ENCODE measurements around the gene WDR62.

Gene WDR62

GRCh38 chr19:36054733-36055686 is at the start of gene WDR62:
WDR62 (plus strand) TSS chr19:36054897; CDS start chr19:36054972, 75 bp downstream.
- DNase-seq (ENCODE audit: low read depth): peak; percentile 91

DNA sequence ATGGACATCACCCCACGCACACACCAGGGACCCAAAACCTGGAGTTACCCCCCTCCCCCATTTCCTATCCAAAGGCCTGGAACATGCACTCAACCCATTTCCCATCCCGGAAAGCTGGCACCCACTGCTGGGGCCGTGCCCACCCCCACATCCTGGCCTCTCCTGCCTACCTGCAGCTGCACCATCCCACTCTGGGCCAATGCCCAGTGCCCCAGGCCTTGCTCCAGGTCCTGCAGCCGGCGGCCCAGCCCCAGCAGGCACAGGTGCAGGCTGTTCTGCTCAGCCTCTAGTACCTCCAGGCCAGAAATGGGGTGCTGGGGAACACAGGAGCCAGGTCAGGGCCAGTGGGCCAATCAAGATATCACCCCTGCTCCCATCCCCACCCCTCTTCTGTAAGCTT is 47.7 kb upstream of the WDR62 start:
- DNase-seq (ENCODE audit: low read depth): no peak

DNA sequence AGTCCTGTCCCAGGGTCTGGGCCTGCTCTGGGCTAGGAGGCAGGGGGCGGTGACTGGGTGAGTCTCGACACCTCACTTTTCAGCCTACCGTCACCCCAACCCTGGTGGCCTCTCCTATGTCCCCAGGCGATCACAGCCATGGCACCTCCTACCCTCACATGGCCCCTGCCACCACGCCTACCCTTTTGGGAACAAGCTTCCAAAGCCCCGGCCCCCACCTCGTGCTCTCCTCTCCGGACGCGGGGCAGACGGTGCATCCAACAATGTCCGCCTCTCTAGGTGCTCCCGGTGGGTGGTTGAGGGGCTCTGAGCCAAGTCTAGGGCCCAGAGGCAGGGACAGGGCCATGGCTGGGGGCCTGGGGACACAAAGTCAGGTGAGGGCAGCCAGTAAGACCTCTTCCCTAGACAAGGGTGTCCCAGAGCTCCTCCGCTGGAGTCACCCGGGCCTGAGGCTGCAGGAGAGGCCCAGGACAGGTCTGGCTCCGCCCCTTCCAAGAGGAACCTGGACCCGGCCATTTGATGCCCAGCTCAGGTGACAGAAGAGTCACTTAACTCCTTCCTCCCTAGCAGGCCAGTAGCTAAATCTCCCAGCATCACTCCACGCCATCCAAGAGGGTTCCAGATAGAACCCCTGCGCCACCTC is 46.2 kb upstream of the WDR62 start, which contains the start of gene SYNE4:
SYNE4 (minus strand) TSS at position 478 of the 643 bp plus-strand sequence; CDS start at position 346, 132 bp downstream.
- no peak for DNase-seq (ENCODE audit: low read depth)

DNA sequence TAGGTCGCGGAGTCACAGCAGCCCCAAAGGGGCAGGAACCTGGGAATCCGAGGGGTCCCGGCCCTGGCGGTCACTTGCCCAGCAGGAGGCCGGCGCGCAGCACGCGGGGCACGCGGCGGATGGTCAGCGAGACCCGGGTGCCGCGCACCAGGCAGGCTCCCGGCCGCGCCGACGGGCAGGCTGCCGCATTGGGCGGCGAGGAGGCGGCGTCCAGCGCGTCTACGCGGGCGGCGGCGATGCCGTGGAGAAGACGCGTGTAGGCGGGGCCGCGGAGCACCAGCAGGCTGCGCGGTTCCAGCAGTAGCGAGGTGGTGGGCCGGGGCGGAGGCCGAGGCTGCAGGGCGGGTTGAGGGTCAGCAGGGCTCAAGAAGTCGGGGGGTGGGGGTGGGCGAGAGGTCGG is 45.5 kb upstream of the WDR62 start:
- DNase-seq (ENCODE audit: low read depth): no peak

DNA sequence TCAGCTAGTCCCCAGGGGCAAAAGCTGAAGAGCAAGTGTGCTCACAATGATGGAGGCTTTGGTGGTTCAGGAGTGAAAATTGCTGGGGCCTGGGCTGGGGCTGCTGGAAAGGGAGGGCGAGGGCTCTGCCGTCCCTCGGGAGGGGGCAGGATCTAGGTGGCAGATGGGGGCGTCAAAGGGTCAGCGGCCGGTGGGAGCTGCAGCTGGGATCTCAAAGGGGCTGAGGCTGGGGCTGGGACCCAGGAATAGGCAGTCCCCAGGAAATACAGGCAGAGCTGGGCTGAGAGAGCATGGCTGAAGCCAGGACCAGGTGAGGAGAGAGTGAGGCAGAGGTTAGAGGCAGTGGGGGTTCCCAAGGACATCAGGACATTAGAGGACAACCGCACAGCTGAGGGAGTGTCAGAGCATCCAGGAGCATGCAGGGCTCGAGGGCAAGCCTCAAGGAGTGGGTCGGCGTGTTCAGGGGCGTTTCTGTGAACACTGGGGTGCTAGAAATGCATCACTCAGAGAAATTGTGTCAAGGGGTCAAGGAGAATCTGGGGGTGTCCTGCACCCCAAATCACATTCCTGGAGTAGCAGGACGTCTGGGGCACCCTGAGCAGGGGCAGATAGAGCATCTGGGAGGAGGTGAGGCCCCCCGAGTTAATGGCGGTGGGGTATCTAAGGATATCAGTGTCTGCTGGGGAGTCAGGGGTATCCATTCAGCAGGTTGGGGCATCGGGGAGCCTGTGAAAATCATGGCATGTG is 44.9 kb upstream of the WDR62 start:
- DNase-seq (ENCODE audit: low read depth): no peak

DNA sequence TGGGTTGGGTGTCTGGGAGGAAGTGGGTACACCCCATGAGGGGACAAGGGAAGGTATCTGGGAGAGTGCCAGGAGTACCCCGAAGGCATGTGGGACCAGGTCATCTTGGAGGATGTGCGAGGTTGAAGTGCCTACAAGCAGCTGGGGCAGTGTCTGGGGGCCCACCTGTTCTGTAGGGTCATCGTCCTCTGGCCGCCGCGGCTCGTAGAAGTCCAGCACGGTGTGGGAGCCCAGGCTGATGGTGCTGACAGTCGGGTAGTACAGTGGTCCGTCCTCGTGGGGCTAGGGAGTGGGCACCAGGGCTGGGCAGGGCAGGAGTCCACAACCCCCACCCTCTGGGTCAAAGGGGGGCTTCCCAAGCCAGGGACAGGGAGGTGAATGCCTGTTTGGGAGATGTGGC is 44.3 kb upstream of the WDR62 start:
- DNase-seq (ENCODE audit: low read depth): no peak

GRCh38 chr19:36013280-36014011 is 41.3 kb upstream of the WDR62 start:
- DNase-seq (ENCODE audit: low read depth): no peak

DNA sequence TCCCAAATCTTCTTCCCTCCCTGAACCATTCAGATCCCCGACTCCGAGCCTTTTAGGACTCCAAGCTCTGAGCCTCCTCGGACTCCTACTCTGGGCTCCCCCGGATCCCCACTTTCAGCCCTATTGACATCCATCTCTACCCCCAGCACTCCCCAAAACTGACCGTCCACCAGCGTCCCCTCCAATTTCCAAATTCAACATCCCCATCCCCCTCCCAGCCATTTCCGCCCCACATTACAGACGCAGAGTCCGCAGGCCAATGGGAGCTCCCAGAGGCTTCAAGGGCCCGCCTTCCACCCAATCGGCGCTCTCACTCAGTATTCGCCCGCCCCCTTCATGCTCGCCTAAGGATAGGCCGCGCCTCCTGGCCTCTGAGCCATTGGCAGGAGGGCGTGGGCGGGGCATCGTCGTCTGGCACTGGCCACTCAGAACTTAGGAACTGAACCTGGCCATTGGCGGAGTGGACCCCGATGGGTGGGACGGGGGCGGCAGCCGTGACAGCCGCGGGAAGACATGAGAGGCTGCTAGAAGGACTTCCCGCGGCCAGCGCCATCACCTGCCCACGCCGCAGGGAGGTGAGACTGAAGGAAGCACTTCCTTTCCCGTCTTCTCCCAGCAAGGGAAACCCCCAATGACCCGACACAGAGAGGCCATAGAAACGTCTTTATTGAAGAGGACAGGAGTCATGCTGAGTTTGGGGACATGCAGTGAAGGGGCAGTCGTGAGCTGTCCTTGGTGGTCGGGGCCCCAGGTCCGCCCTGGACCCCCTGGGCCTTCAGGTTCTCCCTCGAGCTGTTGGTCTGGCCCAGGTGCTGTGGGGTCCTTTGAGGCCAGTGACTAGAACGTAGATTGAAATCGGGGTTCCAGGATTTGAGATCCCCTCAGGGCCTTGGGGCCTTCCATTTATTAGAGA is 40.4 kb upstream of the WDR62 start, which contains the start of gene ALKBH6:
ALKBH6 (minus strand) TSS at position 202 of the 913 bp plus-strand sequence. CDS start 816 bp downstream, outside the sequence.
- DNase-seq (ENCODE audit: low read depth): peak; percentile 99

GRCh38 chr19:36019061-36019670 is 35.5 kb upstream of the WDR62 start:
- DNase-seq (ENCODE audit: low read depth): no peak

DNA sequence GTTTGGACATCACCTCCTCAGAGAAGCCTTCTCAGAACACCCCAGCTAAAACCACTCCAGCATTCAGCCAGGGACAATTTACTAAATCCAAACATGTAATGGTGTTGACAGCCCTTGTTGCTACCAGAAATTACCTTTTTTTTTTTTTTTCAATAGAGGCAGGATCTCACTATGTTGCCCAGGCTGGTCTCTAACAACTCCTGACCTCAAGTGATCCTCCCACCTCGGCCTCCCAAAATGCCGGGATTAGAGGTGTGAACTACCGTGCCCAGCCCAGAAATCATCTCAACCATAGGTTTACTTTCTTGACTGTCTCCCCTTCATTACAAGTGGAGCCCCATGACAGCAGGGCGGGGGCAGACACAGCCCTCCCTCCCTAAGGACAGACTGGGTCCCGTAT is 31.3 kb upstream of the WDR62 start:
- no peak for DNase-seq (ENCODE audit: low read depth)

- no peak for DNase-seq (ENCODE audit: low read depth)
Measured at GRCh38 chr19:36025541-36025940, 29.2 kb upstream of the WDR62 start.

- no peak for DNase-seq (ENCODE audit: low read depth)
Measured at GRCh38 chr19:36026091-36026876, 28.4 kb upstream of the WDR62 start.

DNA sequence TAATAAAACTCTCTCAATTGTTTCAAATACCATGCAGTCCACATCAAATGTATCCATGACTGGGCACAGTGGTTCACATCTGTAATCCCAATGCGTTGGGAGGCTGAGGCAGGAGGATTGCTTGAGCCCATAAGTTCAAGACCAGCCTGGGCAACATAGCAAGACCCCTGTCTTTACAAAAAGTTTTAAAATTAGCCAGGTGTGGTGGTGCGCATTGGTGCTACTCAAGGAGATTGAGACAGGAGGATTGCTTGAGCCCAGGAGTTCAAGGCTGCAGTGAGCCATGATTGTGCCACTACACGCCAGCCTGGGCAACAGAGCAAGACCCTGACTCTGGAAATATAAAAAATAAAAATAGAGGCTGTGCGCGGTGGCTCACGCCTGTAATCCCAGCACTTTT is 27.0 kb upstream of the WDR62 start:
- no peak for DNase-seq (ENCODE audit: low read depth)

DNA sequence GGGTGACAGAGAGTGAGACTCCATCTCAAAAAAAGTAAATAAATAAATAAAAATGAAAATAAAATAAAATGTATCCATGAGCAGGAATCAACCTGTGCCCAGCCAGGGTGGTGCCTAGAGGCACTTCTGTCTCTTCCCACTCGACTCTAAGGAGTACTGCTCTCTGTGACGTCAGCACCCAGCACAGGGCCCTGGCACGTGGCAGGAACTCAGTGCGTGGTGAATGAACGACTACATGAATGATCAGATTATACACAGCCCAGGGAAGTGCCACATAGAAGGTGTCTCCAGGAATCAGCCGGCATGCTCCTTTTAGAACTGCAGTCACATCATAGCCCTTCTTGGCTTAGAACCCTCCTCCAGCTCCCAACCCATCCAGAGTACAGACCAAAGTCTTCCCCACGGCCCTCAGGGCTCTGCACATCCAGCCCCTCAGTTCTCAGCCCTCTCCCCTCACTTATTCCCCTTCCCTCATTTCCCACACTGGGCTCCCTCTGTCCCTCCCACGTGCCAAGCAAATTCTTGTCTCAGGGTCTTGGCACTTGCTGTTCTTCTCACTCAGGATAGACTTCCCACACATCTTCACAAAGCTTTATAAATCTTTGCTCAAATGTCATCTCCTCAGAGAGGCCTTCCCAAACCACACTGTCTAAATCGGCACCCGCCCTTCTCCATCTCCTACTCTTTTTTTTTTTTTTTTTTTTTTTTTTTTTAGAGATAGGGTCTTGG is 26.2 kb upstream of the WDR62 start:
- DNase-seq (ENCODE audit: low read depth): no peak

DNA sequence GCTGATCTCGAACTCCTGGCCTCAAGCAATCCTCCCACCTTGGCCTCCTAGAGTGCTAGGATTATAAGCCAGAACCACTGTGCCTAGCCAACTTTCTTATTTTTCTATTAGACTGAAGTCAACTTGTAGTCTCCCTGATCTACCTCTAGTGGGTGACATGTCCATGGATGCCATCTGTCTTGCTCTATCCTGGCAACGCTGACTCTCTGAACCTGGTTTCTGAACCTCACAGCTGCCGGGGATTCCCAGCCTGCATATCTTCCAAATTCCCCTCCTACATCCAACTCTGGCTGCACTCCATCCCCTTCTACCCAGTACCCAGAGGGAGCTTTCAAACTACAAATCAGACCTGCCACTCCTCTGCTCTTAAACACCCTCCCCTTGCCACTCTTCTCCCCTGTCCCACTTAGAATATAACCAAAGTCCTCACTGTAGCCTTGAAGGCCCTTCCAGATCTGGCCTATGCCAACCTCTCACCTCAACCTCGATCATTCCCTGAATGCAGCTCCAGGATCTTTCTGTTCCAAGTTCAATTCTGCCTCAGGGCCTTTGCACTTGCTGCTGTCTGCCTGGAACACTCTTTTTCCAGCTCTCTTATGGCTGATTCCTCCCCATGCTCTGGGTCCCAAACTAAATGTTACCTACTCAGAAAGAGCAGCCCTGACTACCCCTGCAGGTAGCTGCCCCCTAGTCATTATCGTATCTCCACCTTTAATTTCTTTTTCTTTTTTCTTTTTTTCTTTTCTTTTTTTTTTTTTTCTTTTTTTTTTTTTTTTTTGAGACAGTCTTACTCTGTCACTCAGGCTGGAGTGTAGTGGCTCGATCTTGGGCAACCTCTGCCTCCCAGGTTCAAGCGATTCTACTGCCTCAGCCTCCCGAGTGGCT is 24.2 kb upstream of the WDR62 start:
- no peak for DNase-seq (ENCODE audit: low read depth)

- DNase-seq (ENCODE audit: low read depth): no peak
Measured at GRCh38 chr19:36031308-36031707, 23.4 kb upstream of the WDR62 start.

- DNase-seq (ENCODE audit: low read depth): peak; percentile 27
Measured at GRCh38 chr19:36032251-36033104, 22.2 kb upstream of the WDR62 start, which contains the start of gene CLIP3. CLIP3 (minus strand) TSS chr19:36032873; CDS start chr19:36032357, 516 bp downstream.

Data from stimulated activated CD8-positive, alpha-beta memory T cell treated with anti-CD3 and anti-CD28 coated beads, Interleukin-7, amount 100 ng/mL, for 24 hours (primary cell).